K562 (cell line): ENCODE results near the gene ACBD5. TPM values are rescaled to one million over a fixed set of nuclear protein-coding genes. Genes with fewer than 3 reads are reported as not detected.

Experiments used
- ATF7 ChIP-seq: fragments of 450-650 bp; IDR thresholded peaks from 2 replicates; pipeline ENCODE4 v1.7.1; 2014; ENCODE audit warnings: mild to moderate bottlenecking, moderate library complexity
- CAMTA2 ChIP-seq: fragments of 250-450 bp; sonication (Bioruptor Pico); conservative IDR thresholded peaks from 2 replicates; pipeline ENCODE4 v1.5.1; 2022
- HDAC3 ChIP-seq: fragments of 450-650 bp; IDR thresholded peaks from 2 replicates; pipeline ENCODE4 v1.6.1; 2018; ENCODE audit warnings: borderline replicate concordance, mild to moderate bottlenecking, moderate library complexity; ENCODE audit not compliant: partially characterized antibody
- HDAC8 ChIP-seq: fragments of 450-650 bp; IDR thresholded peaks from 2 replicates; pipeline ENCODE4 v1.6.1; 2016; ENCODE audit warnings: mild to moderate bottlenecking, missing genetic modification characterization, moderate library complexity, missing compliant biosample characterization
- PHTF2 ChIP-seq: fragments of 250-450 bp; sonication (Bioruptor Pico); IDR thresholded peaks from 2 replicates; pipeline ENCODE4 v1.5.0; 2021; ENCODE audit warnings: mild to moderate bottlenecking
- POLR2AphosphoS2 ChIP-seq: IDR thresholded peaks from 2 replicates; pipeline ENCODE4 v1.6.1; 2012; ENCODE audit warnings: low read length, improper control_type of control experiment
- SIX5 ChIP-seq, 2 experiments: IDR thresholded peaks; 2 replicates each; pipeline ENCODE4 v1.6.1; 2011; ENCODE audit warnings: low read length in 2 of 2, borderline replicate concordance in 1 of 2, low read depth in 1 of 2, mild to moderate bottlenecking in 1 of 2, moderate library complexity in 1 of 2; ENCODE audit not compliant: insufficient read depth in 1 of 2
- SMARCB1 ChIP-seq: IDR thresholded peaks from 2 replicates; pipeline ENCODE4 v1.6.1; 2011; ENCODE audit warnings: improper control_type of control experiment, low read depth; ENCODE audit not compliant: insufficient read length
- YY1 ChIP-seq, 3 experiments: IDR thresholded peaks; 2 replicates each; pipeline ENCODE4 v1.6.1; 2011; ENCODE audit warnings: low read length in 2 of 3, mild to moderate bottlenecking in 2 of 3, moderate library complexity in 2 of 3, borderline replicate concordance in 1 of 3, control low read depth in 1 of 3, low read depth in 1 of 3; ENCODE audit not compliant: insufficient read depth in 3 of 3, insufficient replicate concordance in 2 of 3, control insufficient read depth in 1 of 3, insufficient read length in 1 of 3; ENCODE audit errors: extremely low read depth in 1 of 3
- ZEB2 ChIP-seq: fragments of 450-650 bp; IDR thresholded peaks from 2 replicates; pipeline ENCODE4 v1.6.1; 2016
- ZFP36 ChIP-seq: fragments of 150-350 bp; IDR thresholded peaks from 2 replicates; pipeline ENCODE4 v1.6.1; 2018; ENCODE audit warnings: low read length, low read depth; ENCODE audit not compliant: partially characterized antibody
- ZNF41 ChIP-seq: fragments of 250-450 bp; sonication (Bioruptor Pico); conservative IDR thresholded peaks from 2 replicates; pipeline ENCODE4 v1.4.0; 2020; ENCODE audit warnings: mild to moderate bottlenecking
- ZNF431 ChIP-seq: sonication (generic); formaldehyde crosslinking; IDR thresholded peaks from 2 replicates; pipeline ENCODE4 v1.8.0; 2022; ENCODE audit warnings: mild to moderate bottlenecking, missing genetic modification reagents
- ZNF586 ChIP-seq: fragments of 450-650 bp; formaldehyde crosslinking; conservative IDR thresholded peaks from 2 replicates; pipeline ENCODE4 v1.4.0; 2020; ENCODE audit warnings: mild to moderate bottlenecking, moderate library complexity
- ZSCAN32 ChIP-seq: fragments of 450-650 bp; formaldehyde crosslinking; IDR thresholded peaks from 2 replicates; pipeline ENCODE4 v1.4.0; 2020; ENCODE audit warnings: mild to moderate bottlenecking, moderate library complexity
- polyA plus RNA-seq, 8 experiments: library from polyadenylated mRNA; depleted of rRNA in 4 of 8; stranded (reverse) in 5 of 8; unstranded in 3 of 8; fragments of >200 nt; fragmentation: Nextera tagmentation in 2 of 8; fragmentation: Illumina TruSeq in 1 of 8; extraction: Ambion mirVana in 2 of 8; extraction: Trizol in 1 of 8; gene quantifications; 2 replicates each; pipeline versions ENCODE4 v1.2.1 to v1.2.3, GENCODE V29; 2011 to 2014; ENCODE audit warnings: inconsistent platforms in 1 of 8, missing spikeins in 1 of 8
- total RNA-seq, 7 experiments: library from RNA; depleted of rRNA in 6 of 7; stranded (reverse); fragments of >200 nt in 6 of 7; fragmentation: Illumina TruSeq in 2 of 7; extraction: Trizol in 2 of 7; gene quantifications; 2 replicates each; pipeline versions ENCODE4 v1.2.1 to v1.2.3, GENCODE V29; 2011 to 2021; ENCODE audit warnings: low replicate concordance in 1 of 7
- TF ChIP-seq, protein P1 (sequence below): IDR thresholded peaks from 3 replicates; pipeline ENCODE4 v1.6.1; 2011; ENCODE audit warnings: borderline replicate concordance, mild to moderate bottlenecking; ENCODE audit not compliant: insufficient read length, insufficient read depth
- TF ChIP-seq, protein P2 (sequence below): fragments of 250-450 bp; sonication (Bioruptor Pico); IDR thresholded peaks from 2 replicates; pipeline ENCODE4 v1.4.0; 2020; ENCODE audit warnings: mild to moderate bottlenecking
- TF ChIP-seq, protein P3 (sequence below), 2 experiments: fragments of 150-350 bp in 1 of 2; IDR thresholded peaks; 2 replicates each; pipeline ENCODE4 v1.6.1; 2012 to 2016; ENCODE audit warnings: low read depth in 2 of 2, low read length in 2 of 2, mild to moderate bottlenecking in 1 of 2, moderate library complexity in 1 of 2
- TF ChIP-seq, protein P4 (sequence below): sonication (generic); formaldehyde crosslinking; IDR thresholded peaks from 2 replicates; pipeline ENCODE4 v1.8.1; 2023; ENCODE audit warnings: mild to moderate bottlenecking, missing genetic modification reagents

ACBD5 gene
- total and polyA plus RNA-seq, 9 of the 15 experiments (the other 6 are each of a cell fraction or from before 2014, with no cell fraction given): 1.5 to 10.3 (median 7.8) TPM

DNA sequence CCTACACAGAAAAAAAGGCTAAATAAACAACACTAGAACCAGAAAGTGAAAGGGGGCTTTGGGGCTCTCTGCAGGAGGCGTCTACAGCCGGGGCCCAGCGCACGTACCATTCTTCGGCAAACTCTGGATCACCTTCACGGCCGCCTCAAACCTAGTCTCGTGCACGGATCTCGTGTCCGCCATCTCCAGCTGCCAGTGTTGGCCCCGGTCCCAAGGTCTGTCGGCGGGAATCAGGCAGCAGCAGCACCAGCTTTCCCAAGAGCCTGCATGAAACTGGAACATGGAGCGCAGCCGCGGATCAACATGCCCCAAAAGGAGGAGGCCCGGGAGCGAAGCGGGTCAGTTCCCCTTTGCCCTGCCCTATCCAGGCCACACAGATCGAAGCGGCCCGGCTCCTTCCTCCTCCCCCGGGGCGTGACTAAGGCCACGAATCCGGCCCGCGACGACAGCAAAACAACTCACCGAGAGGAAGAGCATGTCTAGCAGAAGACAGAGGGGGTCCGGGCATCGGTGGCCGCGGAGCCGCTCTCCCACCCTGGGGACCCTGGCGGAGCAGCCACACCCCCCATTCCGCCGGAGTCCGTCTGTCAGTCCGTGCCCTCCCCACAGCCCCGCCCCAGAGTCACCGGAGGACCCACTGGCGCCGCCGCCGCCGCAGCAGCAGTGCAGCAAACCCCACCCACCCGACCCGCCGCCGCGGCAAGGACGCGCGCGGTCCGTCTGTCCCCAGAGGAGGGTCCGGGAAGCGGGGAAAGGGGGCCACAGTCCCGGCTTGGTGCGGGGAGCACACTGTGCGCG, at the start of gene ACBD5 (continued):
- TF ChIP-seq PHTF2 (CRISPR knock-in tag) (no peak), HDAC3 (no peak), ZNF41 (CRISPR knock-in tag) (no peak), ZEB2 (no peak), ZSCAN32 (CRISPR knock-in tag) (no peak), ATF7 (peak; percentile 44; the same call in 1 of the 2 replicates), POLR2AphosphoS2 (no peak), YY1 (IDR thresholded peaks at IDR 0.05; ENCODE audit: borderline replicate concordance in 1 of 3, control insufficient read depth in 1 of 3, extremely low read depth in 1 of 3, insufficient read depth in 3 of 3, insufficient read length in 1 of 3, insufficient replicate concordance in 2 of 3, low read depth in 1 of 3, low read length in 2 of 3) (peak in 2 of 3 experiments; percentile 33 to 77), ZNF431 (CRISPR knock-in tag) (peak; percentile 25; the same call in 1 of the 2 replicates), CAMTA2 (no peak), ZFP36 (no peak), SIX5 (IDR thresholded peaks at IDR 0.05; ENCODE audit: borderline replicate concordance in 1 of 2, insufficient read depth in 1 of 2, low read depth in 1 of 2, low read length in 2 of 2) (no peak), ZNF586 (CRISPR knock-in tag) (no peak), SMARCB1 (no peak), HDAC8 (0 out of 2 replicates have a peak, but pooled peaks have one; percentile 23)
- TF ChIP-seq, protein P1, sequence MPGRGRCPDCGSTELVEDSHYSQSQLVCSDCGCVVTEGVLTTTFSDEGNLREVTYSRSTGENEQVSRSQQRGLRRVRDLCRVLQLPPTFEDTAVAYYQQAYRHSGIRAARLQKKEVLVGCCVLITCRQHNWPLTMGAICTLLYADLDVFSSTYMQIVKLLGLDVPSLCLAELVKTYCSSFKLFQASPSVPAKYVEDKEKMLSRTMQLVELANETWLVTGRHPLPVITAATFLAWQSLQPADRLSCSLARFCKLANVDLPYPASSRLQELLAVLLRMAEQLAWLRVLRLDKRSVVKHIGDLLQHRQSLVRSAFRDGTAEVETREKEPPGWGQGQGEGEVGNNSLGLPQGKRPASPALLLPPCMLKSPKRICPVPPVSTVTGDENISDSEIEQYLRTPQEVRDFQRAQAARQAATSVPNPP: no peak
- TF ChIP-seq, protein P2, sequence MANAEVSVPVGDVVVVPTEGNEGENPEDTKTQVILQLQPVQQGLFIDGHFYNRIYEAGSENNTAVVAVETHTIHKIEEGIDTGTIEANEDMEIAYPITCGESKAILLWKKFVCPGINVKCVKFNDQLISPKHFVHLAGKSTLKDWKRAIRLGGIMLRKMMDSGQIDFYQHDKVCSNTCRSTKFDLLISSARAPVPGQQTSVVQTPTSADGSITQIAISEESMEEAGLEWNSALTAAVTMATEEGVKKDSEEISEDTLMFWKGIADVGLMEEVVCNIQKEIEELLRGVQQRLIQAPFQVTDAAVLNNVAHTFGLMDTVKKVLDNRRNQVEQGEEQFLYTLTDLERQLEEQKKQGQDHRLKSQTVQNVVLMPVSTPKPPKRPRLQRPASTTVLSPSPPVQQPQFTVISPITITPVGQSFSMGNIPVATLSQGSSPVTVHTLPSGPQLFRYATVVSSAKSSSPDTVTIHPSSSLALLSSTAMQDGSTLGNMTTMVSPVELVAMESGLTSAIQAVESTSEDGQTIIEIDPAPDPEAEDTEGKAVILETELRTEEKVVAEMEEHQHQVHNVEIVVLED: no peak
- TF ChIP-seq, protein P3, sequence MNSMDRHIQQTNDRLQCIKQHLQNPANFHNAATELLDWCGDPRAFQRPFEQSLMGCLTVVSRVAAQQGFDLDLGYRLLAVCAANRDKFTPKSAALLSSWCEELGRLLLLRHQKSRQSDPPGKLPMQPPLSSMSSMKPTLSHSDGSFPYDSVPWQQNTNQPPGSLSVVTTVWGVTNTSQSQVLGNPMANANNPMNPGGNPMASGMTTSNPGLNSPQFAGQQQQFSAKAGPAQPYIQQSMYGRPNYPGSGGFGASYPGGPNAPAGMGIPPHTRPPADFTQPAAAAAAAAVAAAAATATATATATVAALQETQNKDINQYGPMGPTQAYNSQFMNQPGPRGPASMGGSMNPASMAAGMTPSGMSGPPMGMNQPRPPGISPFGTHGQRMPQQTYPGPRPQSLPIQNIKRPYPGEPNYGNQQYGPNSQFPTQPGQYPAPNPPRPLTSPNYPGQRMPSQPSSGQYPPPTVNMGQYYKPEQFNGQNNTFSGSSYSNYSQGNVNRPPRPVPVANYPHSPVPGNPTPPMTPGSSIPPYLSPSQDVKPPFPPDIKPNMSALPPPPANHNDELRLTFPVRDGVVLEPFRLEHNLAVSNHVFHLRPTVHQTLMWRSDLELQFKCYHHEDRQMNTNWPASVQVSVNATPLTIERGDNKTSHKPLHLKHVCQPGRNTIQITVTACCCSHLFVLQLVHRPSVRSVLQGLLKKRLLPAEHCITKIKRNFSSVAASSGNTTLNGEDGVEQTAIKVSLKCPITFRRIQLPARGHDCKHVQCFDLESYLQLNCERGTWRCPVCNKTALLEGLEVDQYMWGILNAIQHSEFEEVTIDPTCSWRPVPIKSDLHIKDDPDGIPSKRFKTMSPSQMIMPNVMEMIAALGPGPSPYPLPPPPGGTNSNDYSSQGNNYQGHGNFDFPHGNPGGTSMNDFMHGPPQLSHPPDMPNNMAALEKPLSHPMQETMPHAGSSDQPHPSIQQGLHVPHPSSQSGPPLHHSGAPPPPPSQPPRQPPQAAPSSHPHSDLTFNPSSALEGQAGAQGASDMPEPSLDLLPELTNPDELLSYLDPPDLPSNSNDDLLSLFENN (IDR thresholded peaks at IDR 0.05; ENCODE audit: low read depth in 2 of 2, low read length in 2 of 2): 0 out of 4 replicates have a peak, but pooled peaks of 1 of the 2 experiments have one; percentile 10
- TF ChIP-seq, protein P4, sequence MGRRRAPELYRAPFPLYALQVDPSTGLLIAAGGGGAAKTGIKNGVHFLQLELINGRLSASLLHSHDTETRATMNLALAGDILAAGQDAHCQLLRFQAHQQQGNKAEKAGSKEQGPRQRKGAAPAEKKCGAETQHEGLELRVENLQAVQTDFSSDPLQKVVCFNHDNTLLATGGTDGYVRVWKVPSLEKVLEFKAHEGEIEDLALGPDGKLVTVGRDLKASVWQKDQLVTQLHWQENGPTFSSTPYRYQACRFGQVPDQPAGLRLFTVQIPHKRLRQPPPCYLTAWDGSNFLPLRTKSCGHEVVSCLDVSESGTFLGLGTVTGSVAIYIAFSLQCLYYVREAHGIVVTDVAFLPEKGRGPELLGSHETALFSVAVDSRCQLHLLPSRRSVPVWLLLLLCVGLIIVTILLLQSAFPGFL (CRISPR knock-in tag): no peak
